ENCODE data around the gene SLC39A7. TPM values are rescaled to one million over a fixed set of nuclear protein-coding genes. Genes with fewer than 3 reads are reported as not detected.

The SLC39A7 gene
- total and polyA plus RNA-seq, 2 donors (not counting 3 experiments of a cell fraction or from before 2014, with no cell fraction given): 99.8 to 129 TPM

DNA sequence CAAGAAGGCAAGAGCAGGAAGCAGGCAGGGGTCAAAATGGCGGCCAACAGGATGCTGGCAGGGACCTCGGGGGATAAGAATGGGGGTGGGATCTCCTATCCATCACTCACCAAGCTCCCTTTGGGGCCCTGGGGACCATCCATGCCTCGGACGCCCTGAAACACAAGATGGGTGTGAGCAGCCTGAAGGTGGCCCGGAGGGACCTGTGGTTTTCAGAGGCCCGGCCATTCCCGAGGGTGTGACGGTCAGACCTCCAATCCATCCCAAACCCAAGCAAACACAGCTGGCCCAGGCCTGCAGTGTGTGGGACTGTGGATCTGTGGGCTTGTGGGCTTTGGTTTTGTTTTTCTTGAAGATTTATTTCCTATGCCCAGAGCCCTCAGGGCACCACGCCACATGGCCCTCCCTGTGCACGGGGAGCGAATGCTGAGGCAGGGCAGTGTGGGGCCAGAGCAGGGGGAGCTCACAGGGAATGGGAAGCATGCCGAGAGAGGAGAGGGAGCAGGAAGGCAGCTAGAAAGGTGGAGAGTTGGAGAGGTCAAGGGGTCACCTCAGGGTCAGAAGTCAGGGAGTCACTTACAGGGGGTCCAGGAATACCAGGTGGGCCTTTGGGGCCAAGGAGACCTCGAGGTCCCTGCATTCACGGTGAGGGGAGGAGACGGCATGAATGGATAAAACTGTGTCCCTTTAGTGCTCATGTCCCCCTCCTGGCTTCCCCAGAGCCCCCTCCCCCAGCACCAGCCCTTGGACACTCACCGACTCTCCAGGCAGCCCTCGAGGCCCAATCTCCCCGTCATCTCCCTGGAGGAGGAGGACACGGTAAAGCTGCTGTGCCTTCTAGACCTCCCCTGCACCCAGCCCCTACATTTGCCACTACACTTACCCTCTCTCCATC is 22.9 kb upstream of the SLC39A7 start:
- H3K79me2 ChIP-seq (ENCODE audit: control insufficient read depth, insufficient read depth, low read length): no peaks in the 10 kb centered on the region
- ChIA-PET POLR2A (no interaction called here), CTCF (interaction anchor here (1.3 kb wide), 1 partner anchor 70 kb away, joined by 3 read pairs; no protein-coding TSS in a partner anchor)
- H3K36me3 ChIP-seq (ENCODE audit: control insufficient read depth in 2 of 2, extremely low read depth in 1 of 2, insufficient read depth in 2 of 2, low read length in 2 of 2): no peaks in the 10 kb centered on the region
- H3K9me1 ChIP-seq (replicated peaks; ENCODE audit: control insufficient read depth, extremely low read depth, insufficient read depth, low read length): no peaks in the 10 kb centered on the region
- no peaks in the 10 kb centered on the region for H4K20me1 ChIP-seq (replicated peaks; ENCODE audit: control insufficient read depth, extremely low read depth, insufficient read depth, low read length)
- no peaks in the 10 kb centered on the region for H3K4me1 ChIP-seq (ENCODE audit: control insufficient read depth, extremely low read depth, insufficient read depth, low read length)
- dilution Hi-C loops (cut with MboI; ENCODE audit: extremely low pct_ligation_motif_present, low sequenced_read_pairs): no loop called here
- no peak overlapping the region for H2AFZ ChIP-seq (ENCODE audit: low read depth, low read length)
- intact Hi-C loops (cut with micrococcal nuclease): no loop called here
- H3K4me3 ChIP-seq (replicated peaks in 1 of 3; ENCODE audit: insufficient read depth in 1 of 3, low read depth in 1 of 3, low read length in 3 of 3): no peak overlapping the region
- H3K9ac ChIP-seq (replicated peaks; ENCODE audit: extremely low read depth, insufficient read depth, low read length): no peak overlapping the region
- H3K9me3 ChIP-seq (replicated peaks; ENCODE audit: control insufficient read depth, insufficient read depth, low read length): no peaks in the 10 kb centered on the region
- H3K4me2 ChIP-seq (ENCODE audit: insufficient read depth, low read length): no peak overlapping the region
- BruUV-seq (replicated peaks): no TSS peak
- FAIRE-seq (no peak), DNase-seq (ENCODE audit: low read depth, low spot score) (no peak)
- no peaks in the 10 kb centered on the region for H3K27me3 ChIP-seq (ENCODE audit: control insufficient read depth in 2 of 2, insufficient read depth in 2 of 2, low read length in 2 of 2)
- no peak for TF ChIP-seq MYC (IDR thresholded peaks at IDR 0.05; ENCODE audit: low read depth, low read length)
- TF ChIP-seq, protein P1, sequence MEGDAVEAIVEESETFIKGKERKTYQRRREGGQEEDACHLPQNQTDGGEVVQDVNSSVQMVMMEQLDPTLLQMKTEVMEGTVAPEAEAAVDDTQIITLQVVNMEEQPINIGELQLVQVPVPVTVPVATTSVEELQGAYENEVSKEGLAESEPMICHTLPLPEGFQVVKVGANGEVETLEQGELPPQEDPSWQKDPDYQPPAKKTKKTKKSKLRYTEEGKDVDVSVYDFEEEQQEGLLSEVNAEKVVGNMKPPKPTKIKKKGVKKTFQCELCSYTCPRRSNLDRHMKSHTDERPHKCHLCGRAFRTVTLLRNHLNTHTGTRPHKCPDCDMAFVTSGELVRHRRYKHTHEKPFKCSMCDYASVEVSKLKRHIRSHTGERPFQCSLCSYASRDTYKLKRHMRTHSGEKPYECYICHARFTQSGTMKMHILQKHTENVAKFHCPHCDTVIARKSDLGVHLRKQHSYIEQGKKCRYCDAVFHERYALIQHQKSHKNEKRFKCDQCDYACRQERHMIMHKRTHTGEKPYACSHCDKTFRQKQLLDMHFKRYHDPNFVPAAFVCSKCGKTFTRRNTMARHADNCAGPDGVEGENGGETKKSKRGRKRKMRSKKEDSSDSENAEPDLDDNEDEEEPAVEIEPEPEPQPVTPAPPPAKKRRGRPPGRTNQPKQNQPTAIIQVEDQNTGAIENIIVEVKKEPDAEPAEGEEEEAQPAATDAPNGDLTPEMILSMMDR (IDR thresholded peaks at IDR 0.05; ENCODE audit: extremely low read depth in 1 of 2, insufficient read depth in 1 of 2, low read depth in 1 of 2, low read length in 2 of 2): no peak
- TF ChIP-seq EZH2 (IDR thresholded peaks at IDR 0.05; ENCODE audit: borderline replicate concordance, low read depth, low read length, severe bottlenecking): no peak
- TF ChIP-seq POLR2A (IDR thresholded peaks at IDR 0.05; ENCODE audit: low read depth, low read length): no peak
- TF ChIP-seq, protein P2, sequence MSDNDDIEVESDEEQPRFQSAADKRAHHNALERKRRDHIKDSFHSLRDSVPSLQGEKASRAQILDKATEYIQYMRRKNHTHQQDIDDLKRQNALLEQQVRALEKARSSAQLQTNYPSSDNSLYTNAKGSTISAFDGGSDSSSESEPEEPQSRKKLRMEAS (IDR thresholded peaks at IDR 0.05; ENCODE audit: insufficient read depth, insufficient read length): no peak
- TF ChIP-seq GATA2 (IDR thresholded peaks at IDR 0.05; ENCODE audit: insufficient read depth, insufficient read length, low read depth, low read length): no peak
- no peak for TF ChIP-seq POLR2AphosphoS5 (IDR thresholded peaks at IDR 0.05; ENCODE audit: insufficient read depth, low read depth, low read length)
- no peak for TF ChIP-seq FOS (IDR thresholded peaks at IDR 0.05; ENCODE audit: borderline replicate concordance, insufficient read depth, low read length)
- TF ChIP-seq JUN (IDR thresholded peaks at IDR 0.05; ENCODE audit: borderline replicate concordance, insufficient read depth, insufficient read length, low read depth): no peak
- no peak overlapping the region for H3K27ac ChIP-seq (ENCODE audit: insufficient read depth, low read depth, low read length)

All from endothelial cell of umbilical vein (primary cell).